Pancreas (tissue), 10 donors: Measurements from ENCODE around the gene TMA7. TPM values are rescaled to one million over a fixed set of nuclear protein-coding genes. Genes with fewer than 3 reads are reported as not detected.

Source experiments
- ATAC-seq, 4 donors: fragments of 200-7000 bp; cut with Tn5 transposase; one replicate each; pipeline versions ENCODE4 v1.8.0 to v1.9.1; 2020; ENCODE audit warnings: mild to moderate bottlenecking in 4 of 4, moderate library complexity in 4 of 4
- DNase-seq, 6 donors: peaks; one replicate each; pipeline ENCODE4 v3.0.0-alpha.2; 2020
- FAIRE-seq: peaks from 2 replicates; lab custom pipeline; 2012; peaks lifted over from hg19 to GRCh38; lab: Jason Lieb, UNC
- H3K27ac ChIP-seq, 4 donors: fragments of 200-600 bp; sonication (generic); 1 replicate in 3 of 4; 2 replicates in 1 of 4; pipeline versions ENCODE4 v1.5.0 to v1.8.0; 2020
- H3K27me3 ChIP-seq, 4 donors: fragments of 200-600 bp; one replicate each; pipeline ENCODE4 v1.8.0; 2021
- H3K36me3 ChIP-seq, 3 donors: fragments of 200-600 bp; sonication (generic) in 1 of 3; one replicate each; pipeline versions ENCODE4 v1.5.0 to v1.8.0; 2020 to 2021
- H3K4me1 ChIP-seq, 3 donors: fragments of 200-600 bp; one replicate each; pipeline ENCODE4 v1.8.0; 2021
- H3K4me3 ChIP-seq, 4 donors: fragments of 200-600 bp; sonication (generic) in 2 of 4; one replicate each; pipeline versions ENCODE4 v1.5.0 to v1.8.0; 2020 to 2021
- H3K9me3 ChIP-seq, 4 donors: fragments of 200-600 bp; one replicate each; pipeline ENCODE4 v1.8.0; 2021
- WGBS, 2 donors: extraction: QIAGEN DNeasy Blood & Tissue Kit; methylation state at CpG; one replicate each; pipeline ENCODE4 v1.1.7; 2013; 5-methylcytosine and 5-hydroxymethylcytosine counted together
- intact Hi-C, 3 donors: fragments of 100-400 bp; cut with DNase I; formaldehyde crosslinking; loops; one replicate each; pipeline versions ENCODE4 v1.11.1 to v1.14.2; 2022
- polyA plus RNA-seq, 2 donors: library from polyadenylated mRNA; stranded (reverse); fragments of 200-250 nt; gene quantifications; one replicate each; pipeline ENCODE4 v1.2.3, GENCODE V29; 2013
- total RNA-seq, 6 donors: library from RNA; stranded (reverse); fragmentation: NEBNext Ultra II Directional in 4 of 6; extraction: Animal tissue kit (Norgen Biotek cat#: 25700) in 4 of 6; gene quantifications; one replicate each; pipeline versions ENCODE4 v1.2.1 to v1.2.4, GENCODE V29; 2021 to 2023
- TF ChIP-seq, protein P1 (sequence below), 4 donors: fragments of 200-600 bp; sonication (generic) in 3 of 4; IDR thresholded peaks; one replicate each; pipeline versions ENCODE4 v1.5.0 to v1.8.0; 2021; ENCODE audit warnings: antibody characterized with exemption in 4 of 4
- donor health status: healthy with polysubstance abuse.
- donor health status: DM: no; HTN: no; CAD: no; lungs with moderate emphysema.
- donor health status: DM: no; HTN: no; CAD: no.
- donor health status: control.
- donor health status: control.
- donor health status: Bipolar disorder and iron deficiency.
- donor health status: DM: yes; HTN: yes; CAD: no.
- donor health status: DM: no; HTN: no; CAD: no.
- donor health status: DM: no; HTN: no; CAD: no.
- donor health status: DM: yes; HTN: yes; CAD: no.

Gene TMA7
- total and polyA plus RNA-seq, 8 donors: 59.0 to 320 (median 72.5) TPM

DNA sequence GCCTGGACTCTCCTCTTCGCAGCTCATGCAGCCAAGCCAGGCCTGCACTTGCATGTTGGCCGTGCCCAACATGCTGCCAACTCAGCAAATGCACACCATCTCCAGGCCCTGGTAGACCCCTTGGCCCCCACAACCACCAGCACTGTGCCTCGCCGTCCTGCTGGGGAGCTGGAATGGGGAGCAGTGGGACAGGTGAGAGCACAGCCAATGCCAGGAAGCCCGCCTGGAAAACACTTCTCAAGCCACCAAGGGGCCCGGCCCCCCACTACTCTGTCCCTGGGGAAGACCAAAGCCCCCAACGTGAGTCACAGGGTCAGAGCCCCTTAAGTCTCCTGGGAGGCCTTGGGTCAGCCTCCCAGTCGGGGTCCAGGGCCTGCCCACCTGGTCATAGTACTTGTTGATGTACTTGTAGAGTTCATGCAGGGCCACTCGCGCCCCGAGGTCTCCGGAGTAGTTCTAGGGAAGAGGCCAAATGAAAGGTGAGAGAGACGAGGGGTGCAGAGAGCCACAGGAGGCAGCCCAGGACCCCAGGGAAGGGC, 34.6 kb upstream of the TMA7 start:
- FAIRE-seq (no peak), ATAC-seq (no peak), DNase-seq (peak; percentile 1 to 59 (median 26))
- WGBS, 2 donors: 84 to 90% methylated on average over 13 of the region's 13 CpGs
- no peaks in the 10 kb centered on the region for H3K4me1 ChIP-seq
- intact Hi-C loops: no loop called here
- TF ChIP-seq, protein P1, sequence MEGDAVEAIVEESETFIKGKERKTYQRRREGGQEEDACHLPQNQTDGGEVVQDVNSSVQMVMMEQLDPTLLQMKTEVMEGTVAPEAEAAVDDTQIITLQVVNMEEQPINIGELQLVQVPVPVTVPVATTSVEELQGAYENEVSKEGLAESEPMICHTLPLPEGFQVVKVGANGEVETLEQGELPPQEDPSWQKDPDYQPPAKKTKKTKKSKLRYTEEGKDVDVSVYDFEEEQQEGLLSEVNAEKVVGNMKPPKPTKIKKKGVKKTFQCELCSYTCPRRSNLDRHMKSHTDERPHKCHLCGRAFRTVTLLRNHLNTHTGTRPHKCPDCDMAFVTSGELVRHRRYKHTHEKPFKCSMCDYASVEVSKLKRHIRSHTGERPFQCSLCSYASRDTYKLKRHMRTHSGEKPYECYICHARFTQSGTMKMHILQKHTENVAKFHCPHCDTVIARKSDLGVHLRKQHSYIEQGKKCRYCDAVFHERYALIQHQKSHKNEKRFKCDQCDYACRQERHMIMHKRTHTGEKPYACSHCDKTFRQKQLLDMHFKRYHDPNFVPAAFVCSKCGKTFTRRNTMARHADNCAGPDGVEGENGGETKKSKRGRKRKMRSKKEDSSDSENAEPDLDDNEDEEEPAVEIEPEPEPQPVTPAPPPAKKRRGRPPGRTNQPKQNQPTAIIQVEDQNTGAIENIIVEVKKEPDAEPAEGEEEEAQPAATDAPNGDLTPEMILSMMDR (IDR thresholded peaks at IDR 0.05): no peak
- H3K27me3 ChIP-seq: no peaks in the 10 kb centered on the region
- no peak overlapping the region for H3K4me3 ChIP-seq
- peaks cover 0 to 47% (median 0%) of the 10 kb centered on the region in 3 donors for H3K36me3 ChIP-seq
- no peaks in the 10 kb centered on the region for H3K9me3 ChIP-seq
- no peak overlapping the region for H3K27ac ChIP-seq

DNA sequence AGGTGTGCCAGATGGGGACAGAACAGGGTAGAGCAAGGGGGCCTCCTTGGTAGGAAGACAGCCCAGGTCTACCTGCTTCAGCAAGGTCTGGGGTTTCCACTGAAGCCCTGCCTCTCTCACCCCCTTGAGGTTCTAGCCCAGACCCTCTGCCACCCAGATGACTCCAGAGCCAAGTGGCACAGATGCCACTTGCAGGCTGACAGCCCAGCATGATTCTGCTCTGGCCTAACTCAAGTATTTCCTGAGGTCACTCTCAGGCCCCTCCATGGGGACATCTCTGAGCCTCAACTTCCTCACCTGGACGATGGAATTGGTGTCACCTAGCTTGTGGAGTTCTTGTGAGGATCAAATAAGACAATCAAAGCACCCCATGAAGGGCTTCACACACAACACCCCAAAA, 34.1 kb upstream of the TMA7 start:
- no peak for ATAC-seq
- DNase-seq: no peak
- 73 to 78% methylated on average over 1 of the region's 1 CpG for WGBS, 2 donors

DNA sequence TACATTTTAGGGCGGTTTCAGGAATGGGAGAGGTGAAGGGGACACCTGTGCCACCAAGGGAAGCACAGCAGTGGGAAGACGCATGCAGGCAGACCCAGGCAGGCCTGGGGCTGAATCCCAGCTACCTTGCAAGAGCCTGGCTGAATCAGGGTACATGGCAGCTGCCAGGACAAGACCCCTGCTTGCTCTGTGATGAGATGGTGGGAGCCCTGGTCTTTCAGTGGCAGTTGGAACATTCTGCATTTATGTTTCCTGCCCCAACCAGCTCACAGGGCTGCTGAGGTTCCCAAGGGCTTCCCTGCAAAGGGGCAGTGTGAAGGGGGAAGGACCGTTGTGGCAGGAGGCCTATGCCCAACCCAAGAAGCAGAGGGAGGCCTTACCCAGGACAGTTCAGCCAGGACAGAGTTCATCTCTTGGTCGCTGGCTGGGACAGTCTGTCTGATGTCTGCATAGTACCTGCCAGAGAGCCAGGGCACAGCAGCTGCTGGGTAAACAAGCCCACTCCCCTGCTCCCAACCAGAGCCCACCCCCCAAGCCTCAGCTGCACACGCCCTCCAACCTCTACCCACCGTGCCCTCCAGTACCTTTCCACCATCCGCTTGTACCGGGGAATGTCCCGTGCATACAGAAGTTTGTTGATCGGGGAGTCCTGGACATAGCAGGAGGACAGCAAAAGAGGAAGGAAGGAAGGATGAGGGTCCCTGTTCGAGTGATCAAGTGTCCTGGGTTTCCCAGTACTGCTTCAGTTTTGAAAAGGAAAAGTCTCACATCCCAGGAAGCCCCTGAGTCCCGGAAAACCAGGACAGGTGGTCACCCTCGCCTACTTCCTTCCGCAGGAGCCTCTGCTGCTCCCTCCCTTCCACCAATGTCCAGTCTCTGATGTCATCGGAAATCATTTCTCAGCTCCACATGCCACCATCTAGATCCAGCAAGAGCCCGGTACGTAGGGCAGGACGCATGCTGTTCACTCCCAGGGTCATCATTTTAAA, 33.3 kb upstream of the TMA7 start:
- no peaks in the 10 kb centered on the region for H3K4me1 ChIP-seq
- TF ChIP-seq, protein P1 (IDR thresholded peaks at IDR 0.05): no peak
- H3K27ac ChIP-seq: no peak overlapping the region
- H3K9me3 ChIP-seq: no peaks in the 10 kb centered on the region
- no peak overlapping the region for H3K4me3 ChIP-seq
- no peak for FAIRE-seq
- H3K36me3 ChIP-seq: peaks cover 0 to 58% (median 9%) of the 10 kb centered on the region in 3 donors
- no peaks in the 10 kb centered on the region for H3K27me3 ChIP-seq
- 85 to 90% methylated on average over 18 of the region's 18 CpGs for WGBS, 2 donors
- intact Hi-C loops: no loop called here
- peak in 4 of 6 donors; percentile 2 to 31 (median 22) for DNase-seq
- ATAC-seq: no peak

More for the DNA sequence above, 34.1 kb upstream of the TMA7 start:
- H3K4me1 ChIP-seq: no peaks in the 10 kb centered on the region
- no peak for FAIRE-seq
- no peaks in the 10 kb centered on the region for H3K9me3 ChIP-seq
- intact Hi-C loops: no loop called here
- no peak overlapping the region for H3K27ac ChIP-seq
- peaks cover 0 to 52% (median 5%) of the 10 kb centered on the region in 3 donors for H3K36me3 ChIP-seq
- H3K27me3 ChIP-seq: no peaks in the 10 kb centered on the region
- no peak overlapping the region for H3K4me3 ChIP-seq
- TF ChIP-seq, protein P1 (IDR thresholded peaks at IDR 0.05): no peak

DNA sequence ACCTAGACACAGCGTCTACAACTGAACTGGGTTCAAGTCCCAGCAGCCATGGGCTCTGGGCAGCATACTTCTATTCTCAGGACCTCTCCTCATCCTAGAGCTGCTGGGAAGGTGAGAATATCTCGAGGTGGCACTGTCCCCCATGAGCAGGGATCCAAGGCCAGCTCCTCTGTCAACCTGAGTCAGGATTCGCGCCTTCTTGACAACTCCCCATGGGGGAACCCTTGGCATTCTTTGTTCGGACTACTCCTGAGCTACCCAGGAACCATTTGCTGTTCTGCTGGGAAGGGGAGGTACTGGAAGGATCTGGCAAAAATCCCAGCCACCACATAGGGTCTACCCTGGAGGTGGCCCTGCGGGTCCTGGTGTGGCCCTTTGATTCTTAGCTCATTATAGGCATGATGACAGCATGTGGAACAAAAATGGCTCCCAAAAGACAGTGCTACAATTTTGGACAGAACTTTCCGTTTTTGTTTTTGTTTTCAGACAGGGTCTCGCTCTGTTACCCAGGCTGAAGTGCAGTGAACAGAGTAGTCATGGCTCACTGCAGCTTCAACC, 32.4 kb upstream of the TMA7 start:
- intact Hi-C loops: no loop called here
- ATAC-seq (no peak), DNase-seq (peak in 1 of 6 donors; percentile 21), FAIRE-seq (no peak)
- peaks cover 0 to 67% (median 16%) of the 10 kb centered on the region in 3 donors for H3K36me3 ChIP-seq
- H3K27ac ChIP-seq: no peak overlapping the region
- WGBS, 2 donors: 86 to 88% methylated on average over 8 of the region's 8 CpGs
- no peaks in the 10 kb centered on the region for H3K27me3 ChIP-seq
- no peak overlapping the region for H3K4me3 ChIP-seq
- TF ChIP-seq, protein P1 (IDR thresholded peaks at IDR 0.05): no peak
- H3K9me3 ChIP-seq: no peaks in the 10 kb centered on the region
- H3K4me1 ChIP-seq: no peaks in the 10 kb centered on the region
